Endothelial cell of umbilical vein (primary cell): ENCODE data around the gene DGLUCY.

Experiments used
- CTCF ChIP-seq, 2 donors: IDR thresholded peaks; 1 replicate in 1 of 2; 2 replicates in 1 of 2; pipeline ENCODE4 v1.5.1; 2011; ENCODE audit warnings: low read length in 2 of 2, mild to moderate bottlenecking in 2 of 2, moderate library complexity in 2 of 2, control low read depth in 1 of 2, inconsistent platforms in 1 of 2, low read depth in 1 of 2; ENCODE audit not compliant: insufficient read depth in 1 of 2; ENCODE audit errors: extremely low read depth in 1 of 2
- EZH2 ChIP-seq: IDR thresholded peaks from 2 replicates; pipeline ENCODE4 v1.6.1; 2012; ENCODE audit warnings: borderline replicate concordance, low read depth, mild to moderate bottlenecking, moderate library complexity, low read length, inconsistent platforms; ENCODE audit not compliant: severe bottlenecking
- FOS ChIP-seq: IDR thresholded peaks from 2 replicates; pipeline ENCODE4 v1.6.1; 2011; ENCODE audit warnings: mild to moderate bottlenecking, low read length, moderate library complexity, borderline replicate concordance; ENCODE audit not compliant: insufficient read depth
- GATA2 ChIP-seq: IDR thresholded peaks from 2 replicates; pipeline ENCODE4 v1.7.0; 2011; ENCODE audit warnings: low read depth, mild to moderate bottlenecking, moderate library complexity, mixed read lengths, low read length; ENCODE audit not compliant: insufficient read length, insufficient read depth
- JUN ChIP-seq: IDR thresholded peaks from 2 replicates; pipeline ENCODE4 v1.6.1; 2011; ENCODE audit warnings: borderline replicate concordance, low read depth; ENCODE audit not compliant: insufficient read length, insufficient read depth
- MAX ChIP-seq: IDR thresholded peaks from 2 replicates; pipeline ENCODE4 v1.6.1; 2011; ENCODE audit not compliant: insufficient read depth, insufficient read length
- MYC ChIP-seq: IDR thresholded peaks from one replicate; pipeline ENCODE4 v1.6.1; 2011; ENCODE audit warnings: mild to moderate bottlenecking, low read depth, low read length
- POLR2A ChIP-seq: IDR thresholded peaks from 2 replicates; pipeline ENCODE4 v1.6.1; 2012; ENCODE audit warnings: low read depth, mild to moderate bottlenecking, control low read depth, low read length
- POLR2AphosphoS5 ChIP-seq: IDR thresholded peaks from 2 replicates; pipeline ENCODE4 v1.6.1; 2012; ENCODE audit warnings: low read depth, mild to moderate bottlenecking, control low read depth, low read length, moderate library complexity; ENCODE audit not compliant: insufficient read depth

- TF ChIP-seq CTCF (IDR thresholded peaks at IDR 0.05; ENCODE audit: extremely low read depth in 1 of 2, insufficient read depth in 1 of 2, low read depth in 1 of 2, low read length in 2 of 2) (no peak), EZH2 (no peak), MAX (no peak), POLR2AphosphoS5 (no peak), GATA2 (no peak), POLR2A (no peak), MYC (no peak), FOS (no peak), JUN (no peak)
Measured at GRCh38 chr14:91258011-91258618, 144.2 kb downstream of the DGLUCY start.
